HG03457 (cell line): ENCODE measurements around the gene ITGAV.

Source experiments
- ATAC-seq: cut with Tn5 transposase; IDR thresholded peaks from one replicate; pipeline ENCODE4 v1.9.1; 2021; ENCODE audit warnings: moderate number of reproducible peaks; ENCODE audit not compliant: unreplicated experiment

ITGAV gene

GRCh38 chr2:186611526-186611925 is 21.7 kb downstream of the ITGAV start:
- ATAC-seq: no peak

GRCh38 chr2:186612026-186612425 is 22.2 kb downstream of the ITGAV start:
- ATAC-seq: no peak

- ATAC-seq: no peak
Observed at GRCh38 chr2:186612555-186613440, 22.9 kb downstream of the ITGAV start.

- ATAC-seq: no peak
Observed at GRCh38 chr2:186614373-186614772, 24.5 kb downstream of the ITGAV start.

GRCh38 chr2:186617148-186617547 is 27.3 kb downstream of the ITGAV start:
- ATAC-seq: no peak

- no peak for ATAC-seq
Observed at GRCh38 chr2:186617771-186618170, 27.9 kb downstream of the ITGAV start.

- ATAC-seq: no peak
Observed at GRCh38 chr2:186618696-186619095, 28.8 kb downstream of the ITGAV start.

GRCh38 chr2:186623084-186623483 is 33.2 kb downstream of the ITGAV start:
- no peak for ATAC-seq

- ATAC-seq: no peak
Observed at GRCh38 chr2:186624276-186624675, 34.4 kb downstream of the ITGAV start.

GRCh38 chr2:186629250-186629996 is 39.6 kb downstream of the ITGAV start:
- ATAC-seq: no peak

GRCh38 chr2:186632417-186632816 is 42.6 kb downstream of the ITGAV start:
- no peak for ATAC-seq

GRCh38 chr2:186634701-186635100 is 44.8 kb downstream of the ITGAV start:
- ATAC-seq: no peak

- no peak for ATAC-seq
Observed at GRCh38 chr2:186636800-186637496, 47.1 kb downstream of the ITGAV start.

- ATAC-seq: no peak
Observed at GRCh38 chr2:186637497-186637800, 47.6 kb downstream of the ITGAV start.

- peak; percentile 73 for ATAC-seq
Observed at GRCh38 chr2:186639939-186640338, 50.1 kb downstream of the ITGAV start.

- peak; percentile 6 for ATAC-seq
Observed at GRCh38 chr2:186641132-186641806, 51.4 kb downstream of the ITGAV start.

- ATAC-seq: peak; percentile 60
Observed at GRCh38 chr2:186641807-186642321, 52.0 kb downstream of the ITGAV start.

GRCh38 chr2:186644791-186645190 is 54.9 kb downstream of the ITGAV start:
- ATAC-seq: no peak

- no peak for ATAC-seq
Observed at GRCh38 chr2:186645999-186646398, 56.1 kb downstream of the ITGAV start.

GRCh38 chr2:186648130-186648529 is 58.3 kb downstream of the ITGAV start:
- no peak for ATAC-seq

- no peak for ATAC-seq
Observed at GRCh38 chr2:186653511-186653910, 63.7 kb downstream of the ITGAV start.
